ENCODE data around the gene EGFR. TPM values are rescaled to one million over a fixed set of nuclear protein-coding genes. Genes with fewer than 3 reads are reported as not detected.
A peak's percentile ranks its signal among the peaks of the same experiment; 100 is the strongest.

The EGFR gene
- total RNA-seq, result 10 to 100 TPM; 14.1 to 39.7 (median 22.1) TPM
- polyA plus RNA-seq, result 10 to 100 TPM in 1 of 3 donors, 1 to 10 TPM in 2; 3.6 to 10.9 (median 5.5) TPM
- long read RNA-seq, donor 1, full-length matches to known transcripts, result 4 of 24 reads
- long read RNA-seq, donor 1, partial matches to known transcripts, result 3 of 24 reads
- long read RNA-seq, donor 1, other reads (novel, unspliced or antisense), result 17 of 24 reads
- long read RNA-seq, donor 2, full-length matches to known transcripts, result 3 of 30 reads
- long read RNA-seq, donor 2, partial matches to known transcripts, result 4 of 30 reads
- long read RNA-seq, donor 2, other reads (novel, unspliced or antisense), result 23 of 30 reads

DNA sequence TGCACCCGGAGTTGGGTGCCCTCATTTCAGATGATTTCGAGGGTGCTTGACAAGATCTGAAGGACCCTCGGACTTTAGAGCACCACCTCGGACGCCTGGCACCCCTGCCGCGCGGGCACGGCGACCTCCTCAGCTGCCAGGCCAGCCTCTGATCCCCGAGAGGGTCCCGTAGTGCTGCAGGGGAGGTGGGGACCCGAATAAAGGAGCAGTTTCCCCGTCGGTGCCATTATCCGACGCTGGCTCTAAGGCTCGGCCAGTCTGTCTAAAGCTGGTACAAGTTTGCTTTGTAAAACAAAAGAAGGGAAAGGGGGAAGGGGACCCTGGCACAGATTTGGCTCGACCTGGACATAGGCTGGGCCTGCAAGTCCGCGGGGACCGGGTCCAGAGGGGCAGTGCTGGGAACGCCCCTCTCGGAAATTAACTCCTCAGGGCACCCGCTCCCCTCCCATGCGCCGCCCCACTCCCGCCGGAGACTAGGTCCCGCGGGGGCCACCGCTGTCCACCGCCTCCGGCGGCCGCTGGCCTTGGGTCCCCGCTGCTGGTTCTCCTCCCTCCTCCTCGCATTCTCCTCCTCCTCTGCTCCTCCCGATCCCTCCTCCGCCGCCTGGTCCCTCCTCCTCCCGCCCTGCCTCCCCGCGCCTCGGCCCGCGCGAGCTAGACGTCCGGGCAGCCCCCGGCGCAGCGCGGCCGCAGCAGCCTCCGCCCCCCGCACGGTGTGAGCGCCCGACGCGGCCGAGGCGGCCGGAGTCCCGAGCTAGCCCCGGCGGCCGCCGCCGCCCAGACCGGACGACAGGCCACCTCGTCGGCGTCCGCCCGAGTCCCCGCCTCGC lies at the start of gene EGFR:
EGFR (plus strand) TSS at position 657 of the 830 bp plus-strand sequence. CDS start 261 bp downstream, outside the sequence.
- intact Hi-C loops (cut with DNase I), result loop anchor here (10.0 kb wide), 3 partner anchors 234 to 244 kb away; no protein-coding TSS in a partner anchor
- no peaks in the 10 kb centered on the region for H3K36me3 ChIP-seq (ENCODE audit: insufficient read depth in 1 of 2, low read depth in 1 of 2)
- no peaks in the 10 kb centered on the region for H3K27me3 ChIP-seq (ENCODE audit: insufficient read depth in 3 of 3, low read length in 2 of 3)
- peaks cover 23% of the 10 kb centered on the region for H3K4me1 ChIP-seq
- 4 to 8% (median 5%) methylated on average over 72 to 80 of the region's 80 CpGs for WGBS, 3 donors
- peak; percentile 80 to 92 for DNase-seq
- peak within 1 kb of the TSS; percentile 90 for H3K4me3 ChIP-seq
- H3K9me3 ChIP-seq, result no peaks in the 10 kb centered on the region
- H3K27ac ChIP-seq, result peak within 1 kb of the TSS; percentile 87
- peak; percentile 62 to 77 (median 72) for ATAC-seq
- TF ChIP-seq, protein P1, sequence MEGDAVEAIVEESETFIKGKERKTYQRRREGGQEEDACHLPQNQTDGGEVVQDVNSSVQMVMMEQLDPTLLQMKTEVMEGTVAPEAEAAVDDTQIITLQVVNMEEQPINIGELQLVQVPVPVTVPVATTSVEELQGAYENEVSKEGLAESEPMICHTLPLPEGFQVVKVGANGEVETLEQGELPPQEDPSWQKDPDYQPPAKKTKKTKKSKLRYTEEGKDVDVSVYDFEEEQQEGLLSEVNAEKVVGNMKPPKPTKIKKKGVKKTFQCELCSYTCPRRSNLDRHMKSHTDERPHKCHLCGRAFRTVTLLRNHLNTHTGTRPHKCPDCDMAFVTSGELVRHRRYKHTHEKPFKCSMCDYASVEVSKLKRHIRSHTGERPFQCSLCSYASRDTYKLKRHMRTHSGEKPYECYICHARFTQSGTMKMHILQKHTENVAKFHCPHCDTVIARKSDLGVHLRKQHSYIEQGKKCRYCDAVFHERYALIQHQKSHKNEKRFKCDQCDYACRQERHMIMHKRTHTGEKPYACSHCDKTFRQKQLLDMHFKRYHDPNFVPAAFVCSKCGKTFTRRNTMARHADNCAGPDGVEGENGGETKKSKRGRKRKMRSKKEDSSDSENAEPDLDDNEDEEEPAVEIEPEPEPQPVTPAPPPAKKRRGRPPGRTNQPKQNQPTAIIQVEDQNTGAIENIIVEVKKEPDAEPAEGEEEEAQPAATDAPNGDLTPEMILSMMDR (IDR thresholded peaks at IDR 0.05), result no peak

DNA sequence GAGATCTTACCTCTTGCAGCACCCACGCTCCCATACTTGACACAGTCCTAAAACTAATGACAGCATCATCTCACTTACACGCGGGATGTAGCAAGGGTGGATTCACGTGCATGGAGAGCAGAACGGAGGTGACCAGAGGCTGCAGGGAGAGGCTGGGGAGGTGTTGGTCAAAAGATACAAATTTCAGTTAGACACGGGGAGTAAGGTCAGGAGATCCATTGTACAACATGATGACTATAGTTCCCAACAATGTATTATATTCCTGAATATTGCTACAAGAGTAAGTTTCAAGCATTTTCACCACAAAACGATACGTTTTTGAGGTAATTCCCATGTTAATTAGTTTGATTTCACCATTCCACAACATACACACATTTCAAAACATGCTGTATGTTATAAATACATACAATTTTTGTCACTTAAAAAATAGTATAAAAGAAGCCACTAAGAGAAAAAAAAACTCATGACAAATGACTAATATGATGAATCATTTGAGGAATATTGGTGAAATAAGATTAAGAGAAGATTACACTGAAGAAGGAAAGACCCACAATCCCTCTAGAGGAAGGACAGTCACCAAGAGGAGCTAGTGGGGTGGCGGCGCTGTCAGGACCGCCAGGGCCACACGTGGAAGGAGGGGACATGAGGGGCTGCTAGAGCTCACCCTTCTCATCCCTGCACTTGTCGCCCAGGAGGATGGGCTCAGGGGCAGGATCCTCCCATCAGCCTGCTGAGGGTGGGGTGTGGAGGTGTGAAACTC lies 49.4 kb upstream of the EGFR start:
- Histone ChIP-seq H3K9me3 (peaks cover 8% of the 10 kb centered on the region), H3K36me3 (ENCODE audit: insufficient read depth in 1 of 2, low read depth in 1 of 2) (no peaks in the 10 kb centered on the region), H3K4me3 (no peak overlapping the region), H3K27ac (no peak overlapping the region), H3K27me3 (ENCODE audit: insufficient read depth in 3 of 3, low read length in 2 of 3) (peaks cover 0 to 3% (median 0%) of the 10 kb centered on the region in 3 donors), H3K4me1 (no peaks in the 10 kb centered on the region)
- no peak for DNase-seq
- WGBS, 3 donors, result 84 to 88% (median 84%) methylated on average over 13 of the region's 13 CpGs
- intact Hi-C loops (cut with DNase I), result no loop called here
- no peak for ATAC-seq
- TF ChIP-seq, protein P1 (IDR thresholded peaks at IDR 0.05), result no peak

DNA sequence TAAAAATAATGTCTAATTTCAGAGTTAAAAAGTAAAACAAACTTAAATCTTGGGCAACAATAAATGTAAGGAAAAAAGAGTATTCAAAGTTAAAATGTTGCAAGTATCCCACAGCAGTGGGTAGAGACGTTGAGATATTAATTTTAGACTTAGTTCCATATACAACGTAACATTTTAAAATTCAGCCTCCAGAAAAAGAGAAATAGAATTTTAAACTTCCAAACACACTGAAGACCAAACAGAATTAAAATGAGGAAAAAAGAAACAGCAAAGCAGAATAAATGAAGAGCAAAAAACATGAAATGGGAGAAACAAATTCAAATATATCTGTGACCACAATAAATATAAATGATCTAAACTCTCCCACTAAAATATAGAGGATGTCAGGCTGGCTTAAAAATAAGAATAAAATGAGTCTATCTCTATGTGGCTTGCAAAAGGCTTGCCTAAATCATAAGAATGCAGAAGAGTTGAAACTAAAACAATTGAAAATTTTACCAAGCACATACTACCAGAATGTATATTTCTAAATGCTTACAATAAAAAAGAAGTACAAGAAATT lies 46.0 kb upstream of the EGFR start:
- Histone ChIP-seq H3K4me3 (no peak overlapping the region), H3K9me3 (peaks cover 8% of the 10 kb centered on the region), H3K4me1 (no peaks in the 10 kb centered on the region), H3K36me3 (ENCODE audit: insufficient read depth in 1 of 2, low read depth in 1 of 2) (no peaks in the 10 kb centered on the region), H3K27me3 (ENCODE audit: insufficient read depth in 3 of 3, low read length in 2 of 3) (peaks cover 0 to 3% (median 0%) of the 10 kb centered on the region in 3 donors), H3K27ac (no peak overlapping the region)
- DNase-seq (no peak), ATAC-seq (no peak)
- TF ChIP-seq, protein P1 (IDR thresholded peaks at IDR 0.05), result no peak
- 73 to 81% (median 76%) methylated on average over 2 of the region's 2 CpGs for WGBS, 3 donors
- intact Hi-C loops (cut with DNase I), result no loop called here

DNA sequence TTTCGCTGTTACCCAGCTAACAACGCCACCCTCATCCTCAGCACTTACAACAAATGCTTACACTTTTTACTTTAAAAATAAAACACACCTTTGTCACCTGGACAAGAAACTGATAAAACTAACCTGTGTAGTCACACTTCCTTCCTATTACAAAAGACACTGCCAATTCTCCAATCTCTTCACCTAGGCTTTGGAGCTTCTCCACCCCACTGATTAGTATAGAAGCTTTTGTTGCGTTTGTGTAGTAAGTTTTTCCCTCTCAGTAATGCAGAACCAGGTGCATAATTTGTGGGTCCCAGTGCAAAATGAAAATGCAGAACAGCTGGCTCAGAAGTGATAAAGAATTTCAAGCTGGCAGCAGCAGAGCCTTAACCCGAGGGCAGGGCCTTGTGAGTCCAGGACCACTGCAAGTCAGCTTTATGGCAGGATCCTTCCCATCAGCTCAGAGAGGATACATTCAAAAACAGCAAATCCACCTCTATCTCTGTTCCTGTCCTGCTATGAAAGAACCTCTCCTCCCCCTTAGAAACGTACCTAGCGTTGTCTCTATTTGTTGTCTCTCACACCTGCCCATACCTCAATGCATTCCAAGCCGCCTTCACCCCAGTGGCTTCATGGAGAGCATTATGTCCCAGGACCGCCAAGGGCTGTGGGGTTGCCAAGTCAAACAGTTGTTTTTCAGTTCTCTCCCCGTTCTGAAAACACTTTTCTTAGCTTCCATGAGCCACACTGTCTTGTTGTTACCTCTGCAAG lies 40.3 kb upstream of the EGFR start:
- H3K36me3 ChIP-seq (ENCODE audit: insufficient read depth in 1 of 2, low read depth in 1 of 2), result no peaks in the 10 kb centered on the region
- intact Hi-C loops (cut with DNase I), result no loop called here
- 64 to 82% (median 65%) methylated on average over 9 of the region's 9 CpGs for WGBS, 3 donors
- TF ChIP-seq, protein P1 (IDR thresholded peaks at IDR 0.05), result no peak
- no peak for DNase-seq
- no peaks in the 10 kb centered on the region for H3K27me3 ChIP-seq (ENCODE audit: insufficient read depth in 3 of 3, low read length in 2 of 3)
- H3K4me1 ChIP-seq, result no peaks in the 10 kb centered on the region
- ATAC-seq, result no peak
- H3K27ac ChIP-seq, result no peak overlapping the region
- H3K4me3 ChIP-seq, result no peak overlapping the region
- no peaks in the 10 kb centered on the region for H3K9me3 ChIP-seq
